HG03175 (cell line): ENCODE results near the gene SYT15.

Experiments
- ATAC-seq: cut with Tn5 transposase; IDR thresholded peaks from one replicate; pipeline ENCODE4 v1.9.1; 2021; ENCODE audit warnings: mild to moderate bottlenecking, moderate library complexity; ENCODE audit not compliant: unreplicated experiment

The SYT15 gene

DNA sequence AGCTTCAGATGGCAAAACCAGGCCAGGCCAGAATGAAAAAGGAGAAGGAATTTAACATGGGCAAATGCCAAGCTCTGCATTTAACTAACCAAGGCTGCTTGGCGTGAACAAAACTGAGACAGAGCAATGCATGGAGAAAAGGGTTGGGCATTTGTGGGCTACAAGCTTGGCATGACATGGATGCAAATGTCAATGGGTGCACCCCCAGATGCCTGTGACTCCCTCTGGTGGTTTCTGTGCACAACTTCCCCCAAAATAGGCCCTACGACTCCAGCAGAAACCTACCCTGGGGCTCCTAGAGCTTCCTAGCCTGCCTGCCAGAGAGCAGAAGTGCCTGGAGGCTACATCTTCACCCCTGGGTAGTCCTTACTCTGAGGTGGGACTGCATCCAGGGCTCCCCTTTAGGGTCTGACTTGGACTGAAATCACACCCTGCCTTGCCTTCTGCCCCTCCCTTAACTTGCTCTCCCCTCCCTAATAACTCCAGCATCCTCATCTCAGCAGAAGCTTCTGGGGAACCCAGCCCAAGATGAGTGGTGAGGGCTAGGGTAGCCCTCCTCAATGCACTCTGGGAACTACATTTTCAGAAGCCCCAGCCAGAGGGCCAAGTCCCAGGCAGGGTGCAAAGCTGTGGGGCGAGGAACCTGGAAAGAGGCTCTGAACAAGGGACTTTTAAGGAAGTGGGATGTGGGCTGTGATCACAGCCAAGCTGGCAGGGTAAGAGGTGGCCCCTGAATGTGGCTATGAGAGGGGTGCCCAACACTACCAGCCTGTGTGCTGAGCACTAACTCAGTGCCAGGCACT is 33.7 kb upstream of the SYT15 start:
- ATAC-seq, result no peak

DNA sequence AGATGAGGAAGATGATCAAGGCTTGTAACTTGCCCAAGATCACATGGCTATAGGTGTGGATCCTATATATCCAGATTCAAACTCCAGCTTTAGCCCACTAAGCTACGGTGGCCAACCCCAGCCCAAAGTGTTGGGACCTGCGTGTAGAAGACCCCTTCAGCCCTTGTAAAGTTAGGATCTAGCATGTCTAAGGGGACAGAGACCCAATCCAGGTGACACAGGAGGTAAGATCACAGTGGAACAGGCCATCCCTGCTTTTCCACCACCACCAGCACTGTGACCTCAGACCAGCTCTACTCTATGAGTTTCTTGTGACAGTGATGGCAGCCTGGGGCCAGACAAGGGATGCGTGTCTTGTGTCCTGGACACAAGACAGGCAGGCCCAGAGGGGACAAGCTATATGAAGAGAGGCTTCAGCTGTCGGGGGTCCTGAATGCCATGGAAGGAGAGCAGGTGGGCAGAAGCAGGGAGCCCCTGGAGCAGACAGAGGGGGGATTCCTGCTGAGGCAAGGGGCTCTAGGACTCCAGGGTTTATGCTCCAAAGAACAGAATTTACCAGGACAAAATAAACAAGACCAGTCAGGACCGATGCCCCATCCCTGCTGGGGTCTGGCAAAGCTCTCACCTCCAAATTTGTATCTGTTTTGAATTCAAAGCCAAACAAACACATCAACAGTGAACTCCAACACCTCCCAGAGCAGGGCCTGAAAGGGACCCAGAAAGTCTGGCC is 32.9 kb upstream of the SYT15 start:
- ATAC-seq, result no peak

DNA sequence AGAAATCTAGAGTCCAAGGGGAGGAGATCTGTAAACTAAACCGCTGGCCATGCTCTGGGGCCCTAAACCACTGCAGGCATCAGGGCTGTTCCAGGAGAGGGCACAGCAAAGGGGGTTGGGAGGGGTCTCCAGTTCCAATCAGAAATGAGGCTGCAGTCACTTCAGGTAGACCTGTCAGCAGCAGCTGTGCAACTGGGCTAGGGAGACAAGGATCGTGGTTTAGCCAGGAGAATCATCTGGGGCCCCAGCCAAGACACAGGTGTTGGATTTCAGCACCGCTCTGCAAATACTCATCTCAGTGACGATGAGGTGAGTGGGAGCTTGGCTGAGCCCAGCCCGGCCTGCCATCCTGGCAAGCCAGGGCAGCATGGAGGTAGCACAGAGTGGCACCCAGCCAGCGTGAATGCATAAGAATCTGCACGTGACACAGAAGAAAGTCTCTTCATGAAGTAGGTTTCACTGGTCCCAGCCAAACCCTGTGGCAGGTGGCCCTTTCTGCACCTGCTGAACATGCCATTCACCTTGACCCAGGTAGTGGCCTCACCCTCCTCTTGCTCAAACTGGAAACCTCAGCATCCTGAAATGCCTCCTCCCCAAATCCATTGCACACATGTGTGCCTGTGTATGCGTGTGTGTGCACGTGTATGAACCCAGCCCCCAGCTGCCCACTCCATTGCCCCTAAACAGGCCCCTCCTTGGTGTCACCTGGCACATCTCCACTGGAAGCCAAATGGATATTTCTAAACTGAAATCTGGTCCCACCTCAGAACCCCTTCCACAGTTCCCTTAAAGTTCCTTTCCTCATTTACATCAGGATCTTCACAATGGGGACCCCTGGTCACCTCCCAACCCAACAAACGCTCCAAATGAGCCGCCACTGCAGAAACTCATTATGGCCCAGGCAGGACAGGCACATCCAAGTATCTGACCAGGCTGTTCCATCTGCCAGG is 32.1 kb upstream of the SYT15 start:
- ATAC-seq, result no peak

DNA sequence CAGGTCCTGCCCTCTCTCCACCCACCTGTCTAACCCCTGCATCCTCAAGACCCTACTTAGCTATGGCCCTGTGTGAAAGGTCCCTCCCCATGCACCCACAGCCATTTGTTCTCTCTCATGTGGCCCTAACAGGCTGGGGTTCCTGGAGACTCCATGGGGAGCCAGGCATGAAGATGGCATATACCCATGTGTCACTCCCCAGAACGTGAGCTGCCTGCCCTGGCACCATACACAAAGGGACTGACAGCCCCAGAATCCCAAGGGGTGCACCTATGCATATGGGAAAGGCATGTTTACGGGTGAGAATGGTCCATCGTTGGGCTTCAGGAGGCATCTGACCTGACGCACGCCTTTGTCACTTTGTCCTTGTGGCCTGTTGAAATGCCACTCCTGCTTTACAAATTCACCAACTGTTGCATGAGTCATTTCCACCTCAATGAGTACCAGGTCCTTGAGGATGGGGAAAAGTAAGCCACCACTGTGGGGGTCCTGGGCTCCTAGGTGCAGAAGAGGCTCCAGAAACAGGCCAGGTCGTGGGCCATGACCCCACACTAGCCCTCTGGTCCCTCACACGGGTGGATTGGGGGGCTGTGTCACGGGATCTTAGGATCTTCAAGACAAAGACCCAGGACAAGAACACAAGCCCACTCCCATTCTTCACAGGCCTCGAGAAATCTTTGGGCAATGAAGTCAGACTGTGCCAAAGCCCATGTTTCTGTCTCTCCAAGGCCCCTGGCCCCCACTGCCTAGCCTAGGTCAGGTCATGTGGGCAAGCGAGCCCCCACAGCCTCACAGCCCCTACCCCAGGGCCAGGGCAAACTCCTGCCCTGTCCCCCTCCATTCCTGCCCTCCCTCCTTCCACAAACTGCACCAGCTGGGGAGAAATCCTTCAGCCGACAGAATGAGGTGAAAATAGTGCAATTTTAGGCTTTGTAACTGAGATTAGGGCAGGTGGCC is 31.1 kb upstream of the SYT15 start:
- no peak for ATAC-seq

DNA sequence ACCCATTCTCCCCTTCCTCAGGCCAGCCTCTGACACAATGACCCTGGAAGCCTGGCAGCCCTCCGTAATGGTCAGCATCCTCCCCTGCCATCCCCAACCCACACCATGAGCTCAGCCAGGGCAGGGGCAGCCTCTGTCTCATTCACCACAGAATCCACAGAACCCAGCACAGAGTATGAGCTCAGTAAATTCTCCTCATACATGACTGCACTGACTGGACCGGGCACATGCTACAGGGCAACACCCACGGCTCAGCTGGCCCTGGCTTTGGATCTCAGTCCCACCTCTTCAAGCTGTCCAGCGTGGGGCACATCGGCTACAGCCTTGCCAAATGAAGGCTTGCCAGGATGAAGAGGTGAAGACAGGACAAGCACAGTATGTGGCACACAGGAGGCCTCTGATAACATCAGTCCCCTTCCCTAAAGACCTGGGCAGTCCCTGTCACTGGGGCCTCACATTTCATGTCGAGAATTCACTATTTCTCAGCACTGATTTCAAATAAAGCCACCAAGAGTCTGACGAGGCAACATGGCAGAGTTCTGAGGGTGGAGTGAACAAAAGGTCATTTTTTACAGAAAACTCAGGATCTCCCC is 30.3 kb upstream of the SYT15 start:
- no peak for ATAC-seq

DNA sequence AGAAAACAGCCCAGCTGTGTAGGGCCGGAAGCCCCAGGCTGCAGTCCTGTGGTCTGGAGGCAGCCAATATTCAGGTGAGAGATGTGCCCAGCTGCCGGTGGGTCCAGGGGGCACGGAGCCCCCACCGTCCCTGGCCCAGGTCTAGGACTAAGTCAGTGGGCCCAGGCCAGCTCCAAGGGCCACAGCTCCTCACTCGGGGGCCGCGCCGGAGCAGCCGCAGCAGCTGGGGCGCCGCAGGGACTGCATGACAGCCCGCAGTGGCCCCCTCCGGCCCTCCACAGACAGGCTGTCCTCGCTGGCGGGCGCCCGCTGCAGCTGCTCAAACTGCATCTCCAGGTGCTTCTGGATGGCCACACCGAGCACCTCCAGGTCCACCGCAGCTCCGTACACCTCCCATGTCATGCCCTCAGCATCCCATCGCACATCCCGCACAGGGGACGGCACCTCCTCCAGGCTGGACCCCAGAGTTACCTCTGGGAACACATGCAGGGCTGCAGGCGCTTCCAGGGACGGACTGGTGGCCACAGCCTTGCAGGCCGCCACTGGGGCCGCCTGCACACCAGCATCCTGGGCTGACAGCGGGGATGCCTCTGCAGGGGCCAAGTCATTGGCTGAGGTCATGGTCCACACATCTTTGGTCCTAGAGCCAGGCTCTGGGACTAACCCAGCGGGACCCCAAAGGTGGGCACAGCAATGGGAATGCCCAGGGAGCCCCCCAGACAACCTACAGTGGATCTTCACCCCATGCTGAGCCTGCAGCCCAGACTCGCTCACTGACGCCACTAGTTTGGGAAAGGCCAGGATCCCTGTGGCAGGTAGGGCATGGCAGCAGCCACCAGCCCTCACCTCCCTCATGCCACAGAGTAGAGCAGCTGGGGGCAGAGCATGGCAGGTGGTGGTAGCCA is 29.5 kb upstream of the SYT15 start:
- ATAC-seq, result no peak

DNA sequence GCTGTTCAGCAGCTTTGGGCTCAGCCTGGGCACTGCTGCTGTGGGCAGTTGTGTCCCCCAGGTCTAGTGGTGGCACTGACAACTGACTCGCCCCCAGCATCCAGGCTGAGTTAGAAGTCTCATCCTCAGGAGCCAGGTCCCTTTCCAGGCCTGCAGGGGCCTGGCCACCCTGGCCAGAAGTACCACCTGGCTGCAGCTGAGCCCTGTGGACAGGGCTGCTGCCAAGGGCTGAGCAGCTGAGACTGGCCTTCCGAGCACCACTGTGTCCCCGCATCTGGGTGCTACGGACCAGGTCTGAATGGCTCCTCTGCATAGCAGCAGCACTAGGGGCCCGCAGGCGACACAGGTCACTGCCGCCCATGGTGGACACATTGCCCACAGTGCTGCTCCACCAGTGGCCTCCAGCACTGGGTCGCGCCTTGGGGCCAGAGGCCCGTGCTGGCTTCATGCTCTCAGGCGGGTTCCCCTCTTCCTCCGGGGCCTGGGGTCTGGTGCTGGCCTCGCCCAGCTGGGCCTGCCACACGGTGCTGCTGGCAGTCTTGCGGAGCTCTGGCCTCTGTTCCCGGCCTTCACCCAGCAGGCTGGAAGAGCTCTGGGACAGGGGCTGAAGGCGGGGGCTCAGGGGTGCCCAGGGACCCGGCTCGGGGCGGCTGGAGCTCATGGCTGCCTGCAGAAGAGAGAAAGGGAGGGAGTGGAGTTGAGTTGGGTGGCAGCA is 28.7 kb upstream of the SYT15 start:
- no peak for ATAC-seq

DNA sequence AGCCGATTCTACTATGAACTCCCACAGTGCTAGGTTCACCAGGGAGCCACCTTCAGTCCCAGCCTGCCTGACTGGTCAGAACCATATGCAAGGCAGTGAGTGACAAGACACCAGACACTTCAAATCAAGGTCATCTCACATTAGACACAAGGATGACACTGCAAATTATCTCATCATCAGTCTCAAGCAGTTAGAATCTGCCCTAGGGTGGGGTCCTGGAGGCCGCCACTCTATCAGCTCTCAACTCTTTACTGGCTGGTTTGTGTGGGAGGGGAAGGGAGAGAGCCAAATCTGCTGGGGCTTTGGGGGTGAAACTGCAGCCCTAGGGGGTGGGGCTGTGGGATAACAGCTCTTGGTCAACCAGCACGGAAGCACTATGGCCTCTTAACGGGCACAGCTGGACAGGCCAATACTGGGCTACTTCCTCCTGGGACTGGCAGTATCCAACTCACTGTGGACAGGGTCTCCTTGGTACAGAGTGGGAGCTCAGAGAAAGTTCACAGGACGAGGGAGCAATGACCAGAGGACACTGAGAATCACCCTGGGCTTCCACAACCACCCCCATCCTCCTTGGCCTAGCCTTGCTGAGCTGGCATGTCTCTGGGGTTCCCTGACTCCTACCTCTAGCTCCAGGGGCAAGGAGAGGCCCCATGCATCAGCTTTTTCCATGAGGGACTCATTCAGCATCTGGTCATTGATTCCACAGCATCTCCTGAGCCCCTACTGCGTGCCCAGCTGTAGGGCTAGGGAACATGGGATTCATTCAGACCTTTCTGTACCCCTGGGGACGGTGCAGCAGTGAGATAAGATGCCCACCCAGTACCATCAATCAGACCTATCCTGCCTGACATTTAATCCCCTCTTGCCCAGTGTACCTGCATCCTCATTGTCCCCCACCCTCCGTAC is 27.9 kb upstream of the SYT15 start:
- ATAC-seq, result no peak

DNA sequence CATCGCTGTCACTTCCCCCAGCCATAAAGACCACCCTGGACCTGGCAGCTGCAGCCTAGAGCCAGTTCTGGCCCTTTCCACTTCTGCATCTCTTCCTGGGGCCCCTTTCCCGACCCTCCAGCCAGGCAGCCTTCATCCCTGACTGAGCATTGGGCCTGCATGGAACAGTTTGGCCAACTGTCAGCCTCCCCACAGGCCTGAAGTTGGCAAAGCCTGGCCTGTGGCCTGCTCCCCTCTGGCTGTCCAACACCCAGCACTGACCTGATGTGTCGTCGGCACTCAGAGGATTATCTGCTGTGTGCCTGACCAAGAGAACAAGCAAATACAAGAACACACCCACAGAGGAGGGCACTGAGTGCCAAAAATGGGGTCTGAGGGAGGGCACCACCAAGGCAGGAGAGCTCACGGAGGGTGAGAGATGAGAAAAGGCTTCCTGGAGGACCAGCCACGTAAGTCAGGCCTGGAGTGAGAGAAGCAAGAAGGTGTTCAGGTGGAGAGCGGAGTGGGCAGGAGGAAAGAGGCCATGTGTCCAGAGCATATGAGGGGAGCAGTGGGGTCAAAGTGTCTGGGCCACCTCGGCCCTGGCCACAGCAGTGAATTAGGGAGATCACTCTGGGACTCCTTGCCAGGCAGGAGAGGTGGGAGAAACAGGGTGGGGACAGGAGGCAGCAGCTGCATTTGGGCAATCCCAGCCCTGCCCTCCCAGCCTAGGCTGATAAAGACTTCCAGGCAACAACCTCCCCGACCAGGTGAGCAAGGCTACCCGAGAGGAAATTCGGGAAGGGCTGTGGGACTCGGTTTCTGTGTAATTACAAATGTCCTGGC is 27.0 kb upstream of the SYT15 start:
- no peak for ATAC-seq

DNA sequence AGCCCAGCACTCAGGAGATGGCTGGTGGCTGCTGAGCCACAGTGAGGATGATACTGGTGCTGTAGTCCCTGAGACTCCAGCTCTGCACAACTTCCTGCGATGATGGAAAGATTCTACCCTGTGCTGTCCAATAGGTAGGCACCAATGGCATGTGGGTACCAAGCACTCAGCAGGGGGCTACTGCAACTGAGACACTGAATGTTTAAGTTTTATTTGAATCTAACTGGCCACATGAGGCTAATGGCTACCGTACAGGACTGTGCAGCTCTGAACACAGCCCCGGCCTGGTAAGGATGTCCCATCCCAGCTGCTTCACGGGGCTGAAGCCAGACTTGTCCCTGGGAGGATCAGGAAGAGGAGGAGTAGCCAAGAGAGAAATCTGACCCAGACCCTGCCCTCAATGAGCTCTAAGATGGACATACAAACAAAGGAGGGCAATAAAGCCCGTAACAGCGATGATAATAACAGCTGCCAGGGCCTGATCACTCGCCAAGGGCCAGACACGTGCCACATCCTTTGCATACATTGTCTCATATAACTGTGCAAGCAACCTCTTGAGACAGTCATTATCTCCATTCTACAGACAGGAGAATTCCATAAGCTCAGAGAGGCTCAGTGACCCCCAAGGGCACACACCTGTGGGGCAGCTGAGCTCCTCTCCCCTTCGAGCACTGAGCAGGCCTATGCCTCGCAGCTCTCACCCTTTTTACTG is 26.2 kb upstream of the SYT15 start:
- ATAC-seq, result no peak

DNA sequence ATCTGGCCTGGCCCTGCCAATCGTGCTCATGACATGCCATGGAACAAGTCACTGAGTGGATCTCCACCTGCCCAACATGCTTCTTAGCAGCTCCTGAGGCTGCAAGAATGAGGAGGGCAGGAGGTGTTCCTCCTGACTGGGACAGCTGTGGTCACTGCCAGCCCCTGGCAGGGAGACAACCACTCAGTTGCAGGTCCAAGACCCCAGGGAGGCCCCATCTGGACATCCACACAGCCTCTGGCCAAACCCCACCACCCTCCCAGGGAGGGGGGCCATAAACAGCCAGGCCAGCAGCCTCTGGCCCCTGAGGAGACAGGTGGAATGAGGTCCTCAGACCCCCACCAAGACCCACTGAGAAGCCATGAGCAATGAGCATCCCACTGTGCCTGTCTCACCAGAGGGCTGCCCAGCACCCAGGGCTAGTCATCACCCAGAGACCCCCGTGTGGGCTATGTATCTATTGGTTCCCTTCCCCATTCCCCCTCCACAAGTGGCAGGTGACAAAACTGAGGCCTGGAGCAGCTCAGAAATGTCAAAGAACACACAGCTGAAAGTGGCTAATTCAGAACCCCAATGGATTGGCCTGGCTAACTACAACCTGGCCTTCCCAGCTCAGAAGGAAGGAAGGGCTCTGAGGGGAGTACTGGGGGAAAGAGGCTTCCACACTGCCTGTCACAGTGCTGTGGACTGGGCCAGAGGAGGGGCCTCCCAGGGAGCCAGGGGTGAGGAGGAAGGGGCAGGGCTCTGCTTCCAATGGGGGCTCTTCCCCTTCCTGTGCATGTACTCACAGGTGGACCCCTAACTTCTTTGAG is 25.5 kb upstream of the SYT15 start:
- no peak for ATAC-seq

DNA sequence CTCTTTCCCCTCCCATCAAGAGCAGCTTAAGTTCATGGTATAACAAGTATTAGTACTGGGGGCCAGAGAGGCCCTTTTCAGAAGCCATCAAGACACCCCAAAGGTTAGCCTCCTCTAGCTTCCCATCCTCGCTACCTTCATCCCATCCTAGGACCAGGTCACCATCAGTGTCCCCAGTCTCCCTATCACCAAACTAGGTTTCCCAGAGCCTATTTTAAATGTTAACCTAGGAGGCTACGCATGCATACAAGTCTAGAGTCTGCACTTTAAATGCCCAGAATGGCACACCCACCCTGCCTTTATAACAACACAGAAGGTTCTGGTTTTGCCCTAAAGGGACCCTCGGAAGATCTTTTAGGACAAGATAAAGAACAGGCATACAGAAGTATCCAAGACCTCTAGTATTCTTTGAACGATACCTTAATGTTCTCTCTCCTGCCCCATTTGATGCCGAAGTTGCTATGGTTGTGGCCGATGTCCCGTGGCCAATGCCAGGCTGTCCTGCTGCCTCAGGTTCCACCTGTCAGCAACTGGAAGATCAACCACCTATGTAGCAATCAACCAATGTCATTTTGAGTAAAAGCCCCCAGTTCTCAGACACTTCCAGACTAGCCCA is 24.7 kb upstream of the SYT15 start:
- ATAC-seq, result no peak

DNA sequence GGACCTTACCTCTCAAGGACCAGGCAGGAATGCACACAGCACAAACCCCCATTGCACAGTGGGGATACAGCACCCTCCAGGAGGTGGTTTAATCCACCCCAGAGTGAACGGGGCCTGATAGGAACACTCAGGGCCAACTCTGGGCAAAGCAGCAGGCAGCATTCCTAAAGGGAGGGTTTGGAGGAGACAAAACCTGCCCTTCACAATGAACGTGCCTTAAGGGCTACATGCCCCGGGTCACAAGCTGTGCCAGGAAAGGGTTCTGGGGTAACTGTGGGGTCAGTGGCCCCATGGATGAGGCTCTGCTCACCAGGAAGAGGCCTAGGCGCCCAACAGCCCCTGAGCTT is 23.6 kb upstream of the SYT15 start:
- ATAC-seq, result no peak

DNA sequence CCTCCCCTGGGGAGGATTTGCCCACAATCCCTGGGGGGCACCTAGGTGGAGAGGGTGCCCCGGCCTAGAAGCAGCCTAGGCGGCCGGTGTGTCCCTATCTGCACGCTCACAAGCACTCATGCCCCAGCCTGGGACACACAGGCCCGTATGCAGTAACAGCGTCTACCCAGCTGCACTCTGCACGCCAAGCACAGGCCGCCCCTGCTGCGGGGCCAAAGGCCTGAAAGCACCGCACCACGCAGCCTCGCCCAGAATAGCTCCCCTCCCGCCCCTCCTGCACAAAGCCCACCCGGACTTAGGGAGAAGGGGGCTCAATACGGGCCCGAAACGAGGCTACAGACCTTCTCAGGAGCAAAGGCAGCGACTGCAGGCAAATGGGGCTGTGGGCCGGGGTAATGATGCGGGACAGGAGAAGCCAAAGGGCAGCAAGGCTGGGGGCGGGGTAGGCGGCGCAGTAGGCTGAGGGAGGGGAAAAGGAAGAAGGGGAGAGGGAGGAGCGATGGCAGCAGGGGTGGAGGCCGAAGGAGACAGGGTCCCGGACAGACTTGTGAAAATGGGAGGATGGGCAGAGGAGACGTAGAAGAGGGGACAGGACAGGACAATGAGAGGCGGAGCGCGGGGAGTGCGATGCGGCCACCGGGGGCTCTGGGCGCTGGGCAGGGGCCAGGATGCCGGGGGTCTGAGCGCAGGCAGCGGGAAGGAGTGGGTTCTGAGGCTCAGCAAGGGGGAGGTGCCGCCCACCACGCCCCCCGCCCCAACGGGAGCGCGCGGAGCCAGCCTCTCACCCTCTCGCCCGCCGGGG is 23.0 kb upstream of the SYT15 start:
- no peak for ATAC-seq
